Mesothelial cell of epicardium (in vitro differentiated cells): Measurements from ENCODE around the gene GRM7. TPM values are rescaled to one million over a fixed set of nuclear protein-coding genes. Genes with fewer than 3 reads are reported as not detected.

Experiments
- DNase-seq, 2 experiments: peaks; one replicate each; pipeline ENCODE4 v3.0.0; 2021; ENCODE audit warnings: low spot score in 2 of 2; ENCODE audit not compliant: unreplicated experiment in 2 of 2
- H3K27ac Mint-ChIP-seq: 2 replicates; pipeline ENCODE4 v1.8.0; 2021; ENCODE audit warnings: mixed read lengths
- H3K27me3 Mint-ChIP-seq: 2 replicates; pipeline ENCODE4 v1.8.0; 2021; ENCODE audit warnings: low read depth, mixed read lengths
- H3K36me3 Mint-ChIP-seq: 2 replicates; pipeline ENCODE4 v1.8.0; 2021; ENCODE audit warnings: mixed read lengths
- H3K4me1 Mint-ChIP-seq: 2 replicates; pipeline ENCODE4 v1.8.0; 2021; ENCODE audit warnings: mixed read lengths
- H3K4me3 Mint-ChIP-seq: 2 replicates; pipeline ENCODE4 v1.8.0; 2021; ENCODE audit warnings: mild to moderate bottlenecking, moderate library complexity, mixed read lengths
- H3K9me3 Mint-ChIP-seq: 2 replicates; pipeline ENCODE4 v1.8.0; 2021; ENCODE audit warnings: mixed read lengths
- total RNA-seq: library from RNA; stranded (reverse); gene quantifications from 3 replicates; pipeline ENCODE4 v1.2.1, GENCODE V29; 2021
- TF ChIP-seq, protein P1 (sequence below): fragments of 200-600 bp; sonication (generic); IDR thresholded peaks from one replicate; pipeline ENCODE4 v1.5.0; 2021; ENCODE audit warnings: antibody characterized with exemption; ENCODE audit not compliant: unreplicated experiment

The GRM7 gene
- total RNA-seq, 1 donor from 2014 or later = 0.69 TPM

- H3K4me3 Mint-ChIP-seq = no peak overlapping the region
- no peak overlapping the region for H3K27ac Mint-ChIP-seq
- no peaks in the 10 kb centered on the region for H3K9me3 Mint-ChIP-seq
- no peaks in the 10 kb centered on the region for H3K27me3 Mint-ChIP-seq
- H3K36me3 Mint-ChIP-seq = no peaks in the 10 kb centered on the region
- TF ChIP-seq, protein P1, sequence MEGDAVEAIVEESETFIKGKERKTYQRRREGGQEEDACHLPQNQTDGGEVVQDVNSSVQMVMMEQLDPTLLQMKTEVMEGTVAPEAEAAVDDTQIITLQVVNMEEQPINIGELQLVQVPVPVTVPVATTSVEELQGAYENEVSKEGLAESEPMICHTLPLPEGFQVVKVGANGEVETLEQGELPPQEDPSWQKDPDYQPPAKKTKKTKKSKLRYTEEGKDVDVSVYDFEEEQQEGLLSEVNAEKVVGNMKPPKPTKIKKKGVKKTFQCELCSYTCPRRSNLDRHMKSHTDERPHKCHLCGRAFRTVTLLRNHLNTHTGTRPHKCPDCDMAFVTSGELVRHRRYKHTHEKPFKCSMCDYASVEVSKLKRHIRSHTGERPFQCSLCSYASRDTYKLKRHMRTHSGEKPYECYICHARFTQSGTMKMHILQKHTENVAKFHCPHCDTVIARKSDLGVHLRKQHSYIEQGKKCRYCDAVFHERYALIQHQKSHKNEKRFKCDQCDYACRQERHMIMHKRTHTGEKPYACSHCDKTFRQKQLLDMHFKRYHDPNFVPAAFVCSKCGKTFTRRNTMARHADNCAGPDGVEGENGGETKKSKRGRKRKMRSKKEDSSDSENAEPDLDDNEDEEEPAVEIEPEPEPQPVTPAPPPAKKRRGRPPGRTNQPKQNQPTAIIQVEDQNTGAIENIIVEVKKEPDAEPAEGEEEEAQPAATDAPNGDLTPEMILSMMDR = no peak
- DNase-seq = no peak
- no peaks in the 10 kb centered on the region for H3K4me1 Mint-ChIP-seq
These were observed 785.9 kb downstream of the GRM7 start for GRCh38 chr3:7646851-7647250.

DNA sequence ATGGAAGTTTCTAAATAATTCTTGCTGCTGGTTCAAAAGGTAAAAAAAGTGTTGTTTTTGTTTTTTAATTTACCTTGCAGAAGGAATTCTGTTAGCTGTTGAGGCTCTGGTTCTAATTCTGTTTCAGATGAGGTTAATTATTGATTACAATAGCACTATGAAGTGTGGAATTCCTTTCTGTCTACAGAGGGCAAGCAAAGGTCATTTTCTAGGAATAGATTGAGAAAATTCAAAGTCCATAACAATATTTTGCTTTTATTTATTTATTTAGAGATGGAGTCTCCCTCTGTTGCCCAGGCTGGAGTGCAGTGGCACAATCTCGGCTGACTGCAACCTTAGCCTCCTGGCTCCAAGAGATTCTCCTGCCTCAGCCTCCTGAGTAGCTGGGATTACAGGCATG, 789.6 kb downstream of the GRM7 start:
- no peak overlapping the region for H3K4me3 Mint-ChIP-seq
- no peaks in the 10 kb centered on the region for H3K36me3 Mint-ChIP-seq
- no peaks in the 10 kb centered on the region for H3K4me1 Mint-ChIP-seq
- no peaks in the 10 kb centered on the region for H3K9me3 Mint-ChIP-seq
- TF ChIP-seq, protein P1 = no peak
- H3K27me3 Mint-ChIP-seq = no peaks in the 10 kb centered on the region
- no peak for DNase-seq
- H3K27ac Mint-ChIP-seq = no peak overlapping the region

GRCh38 chr3:7651274-7651673, 790.4 kb downstream of the GRM7 start:
- Mint-ChIP-seq H3K27ac (no peak overlapping the region), H3K36me3 (no peaks in the 10 kb centered on the region), H3K9me3 (no peaks in the 10 kb centered on the region), H3K27me3 (no peaks in the 10 kb centered on the region), H3K4me1 (no peaks in the 10 kb centered on the region), H3K4me3 (no peak overlapping the region)
- TF ChIP-seq, protein P1 = no peak
- DNase-seq = no peak

GRCh38 chr3:7657214-7658112, 796.5 kb downstream of the GRM7 start:
- Mint-ChIP-seq H3K36me3 (no peaks in the 10 kb centered on the region), H3K27ac (no peak overlapping the region), H3K4me3 (no peak overlapping the region), H3K27me3 (no peaks in the 10 kb centered on the region), H3K4me1 (no peaks in the 10 kb centered on the region), H3K9me3 (no peaks in the 10 kb centered on the region)
- DNase-seq = no peak
- TF ChIP-seq, protein P1 = no peak

- no peaks in the 10 kb centered on the region for H3K9me3 Mint-ChIP-seq
- DNase-seq = no peak
- no peak overlapping the region for H3K4me3 Mint-ChIP-seq
- H3K4me1 Mint-ChIP-seq = no peaks in the 10 kb centered on the region
- H3K27ac Mint-ChIP-seq = no peak overlapping the region
- H3K36me3 Mint-ChIP-seq = no peaks in the 10 kb centered on the region
- TF ChIP-seq, protein P1 = no peak
- no peaks in the 10 kb centered on the region for H3K27me3 Mint-ChIP-seq
These were observed 797.4 kb downstream of the GRM7 start for GRCh38 chr3:7658294-7658693.
